Lung (tissue), 12 donors: ENCODE data around the gene TSPAN5. TPM values are rescaled to one million over a fixed set of nuclear protein-coding genes. Genes with fewer than 3 reads are reported as not detected.

Experiments
- ATAC-seq: fragments of 200-7000 bp; cut with Tn5 transposase; one replicate; pipeline ENCODE4 v1.9.1; 2020; ENCODE audit warnings: moderate number of reproducible peaks; ENCODE audit not compliant: insufficient read depth, low FRiP score
- DNase-seq, 3 donors: peaks; one replicate each; pipeline ENCODE4 v3.0.0-alpha.2; 2013 to 2017
- H3K27ac ChIP-seq, 2 donors: one replicate each; pipeline ENCODE4 v1.5.1; 2013; ENCODE audit warnings: mild to moderate bottlenecking in 2 of 2, moderate library complexity in 2 of 2, control low read depth in 1 of 2, inconsistent platforms in 1 of 2, low read depth in 1 of 2, low read length in 1 of 2
- H3K27me3 ChIP-seq, 3 donors: one replicate each; pipeline ENCODE4 v1.5.1; 2013; ENCODE audit warnings: low read length in 2 of 3; ENCODE audit not compliant: control insufficient read depth in 3 of 3, insufficient read depth in 3 of 3
- H3K36me3 ChIP-seq, 4 donors: one replicate each; pipeline ENCODE4 v1.5.1; 2013; ENCODE audit warnings: low read length in 4 of 4, mild to moderate bottlenecking in 1 of 4, moderate library complexity in 1 of 4; ENCODE audit not compliant: control insufficient read depth in 4 of 4, insufficient read depth in 4 of 4
- H3K4me1 ChIP-seq, 5 donors: one replicate each; pipeline ENCODE4 v1.5.1; 2013; ENCODE audit warnings: low read length in 5 of 5, mild to moderate bottlenecking in 2 of 5, moderate library complexity in 1 of 5; ENCODE audit not compliant: control insufficient read depth in 5 of 5, insufficient read depth in 5 of 5
- H3K4me3 ChIP-seq: one replicate; pipeline ENCODE4 v1.5.1; 2013; ENCODE audit warnings: mild to moderate bottlenecking, control low read depth, moderate library complexity
- H3K9ac ChIP-seq, 2 donors: one replicate each; pipeline ENCODE4 v1.5.1; 2013; ENCODE audit warnings: low read length in 2 of 2, control low read depth in 1 of 2; ENCODE audit not compliant: insufficient read depth in 1 of 2
- H3K9me3 ChIP-seq, 4 donors: one replicate each; pipeline ENCODE4 v1.5.1; 2013; ENCODE audit warnings: low read length in 3 of 4, mild to moderate bottlenecking in 1 of 4, moderate library complexity in 1 of 4; ENCODE audit not compliant: control insufficient read depth in 4 of 4, insufficient read depth in 3 of 4
- WGBS, 2 donors: extraction: QIAGEN DNeasy Blood & Tissue Kit; methylation state at CpG; one replicate each; pipeline ENCODE4 v1.1.7; 2013; 5-methylcytosine and 5-hydroxymethylcytosine counted together
- polyA plus RNA-seq, 2 donors: library from polyadenylated mRNA; stranded (reverse); fragments of 200-250 nt; gene quantifications; one replicate each; pipeline ENCODE4 v1.2.1, GENCODE V29; 2013
- total RNA-seq, 2 donors: library from RNA; depleted of rRNA in 1 of 2; stranded (reverse); fragments of >200 nt in 1 of 2; gene quantifications; one replicate each; pipeline ENCODE4 v1.2.1, GENCODE V29; 2014 to 2021
- TF ChIP-seq, protein P1 (sequence below): IDR thresholded peaks from 2 replicates; pipeline ENCODE4 v1.5.1; 2012; ENCODE audit warnings: mild to moderate bottlenecking; ENCODE audit errors: control extremely low read depth, extremely low read depth
- donor health status: control.
- donor health status: control.
- donor health status: Bipolar disorder and iron deficiency.
- donor health status: healthy.
- donor health status: DM: yes; HTN: yes; CAD: no.

TSPAN5 gene
- total and polyA plus RNA-seq, 4 donors, result 1.8 to 24.5 (median 6.3) TPM

DNA sequence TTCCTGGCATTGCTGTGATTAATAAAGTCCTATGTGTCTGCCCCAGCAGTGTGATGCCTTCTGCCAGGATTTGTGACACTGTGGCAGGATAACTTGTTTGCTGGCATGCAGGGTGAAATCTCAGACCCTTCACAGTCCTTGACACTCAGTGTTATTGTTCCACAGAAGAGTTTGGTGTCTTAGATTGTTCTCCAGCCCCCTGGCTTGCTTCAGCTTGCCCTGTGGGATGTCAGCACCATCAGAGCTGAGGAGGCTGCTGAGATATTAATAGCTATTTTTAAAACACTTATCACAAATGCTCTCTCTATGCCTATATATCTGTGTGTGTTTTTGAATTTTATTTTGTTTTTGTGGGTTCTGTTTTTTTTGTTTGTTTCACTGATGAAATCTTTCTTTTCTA, 136.9 kb downstream of the TSPAN5 start:
- Histone ChIP-seq H3K4me1 (peaks cover 0 to 60% (median 26%) of the 10 kb centered on the region in 5 donors), H3K9ac (no peak overlapping the region), H3K27me3 (no peaks in the 10 kb centered on the region), H3K4me3 (no peak overlapping the region), H3K27ac (no peak overlapping the region), H3K9me3 (no peaks in the 10 kb centered on the region), H3K36me3 (no peaks in the 10 kb centered on the region)
- DNase-seq (no peak), ATAC-seq (no peak)
- TF ChIP-seq, protein P1, sequence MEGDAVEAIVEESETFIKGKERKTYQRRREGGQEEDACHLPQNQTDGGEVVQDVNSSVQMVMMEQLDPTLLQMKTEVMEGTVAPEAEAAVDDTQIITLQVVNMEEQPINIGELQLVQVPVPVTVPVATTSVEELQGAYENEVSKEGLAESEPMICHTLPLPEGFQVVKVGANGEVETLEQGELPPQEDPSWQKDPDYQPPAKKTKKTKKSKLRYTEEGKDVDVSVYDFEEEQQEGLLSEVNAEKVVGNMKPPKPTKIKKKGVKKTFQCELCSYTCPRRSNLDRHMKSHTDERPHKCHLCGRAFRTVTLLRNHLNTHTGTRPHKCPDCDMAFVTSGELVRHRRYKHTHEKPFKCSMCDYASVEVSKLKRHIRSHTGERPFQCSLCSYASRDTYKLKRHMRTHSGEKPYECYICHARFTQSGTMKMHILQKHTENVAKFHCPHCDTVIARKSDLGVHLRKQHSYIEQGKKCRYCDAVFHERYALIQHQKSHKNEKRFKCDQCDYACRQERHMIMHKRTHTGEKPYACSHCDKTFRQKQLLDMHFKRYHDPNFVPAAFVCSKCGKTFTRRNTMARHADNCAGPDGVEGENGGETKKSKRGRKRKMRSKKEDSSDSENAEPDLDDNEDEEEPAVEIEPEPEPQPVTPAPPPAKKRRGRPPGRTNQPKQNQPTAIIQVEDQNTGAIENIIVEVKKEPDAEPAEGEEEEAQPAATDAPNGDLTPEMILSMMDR, result no peak

DNA sequence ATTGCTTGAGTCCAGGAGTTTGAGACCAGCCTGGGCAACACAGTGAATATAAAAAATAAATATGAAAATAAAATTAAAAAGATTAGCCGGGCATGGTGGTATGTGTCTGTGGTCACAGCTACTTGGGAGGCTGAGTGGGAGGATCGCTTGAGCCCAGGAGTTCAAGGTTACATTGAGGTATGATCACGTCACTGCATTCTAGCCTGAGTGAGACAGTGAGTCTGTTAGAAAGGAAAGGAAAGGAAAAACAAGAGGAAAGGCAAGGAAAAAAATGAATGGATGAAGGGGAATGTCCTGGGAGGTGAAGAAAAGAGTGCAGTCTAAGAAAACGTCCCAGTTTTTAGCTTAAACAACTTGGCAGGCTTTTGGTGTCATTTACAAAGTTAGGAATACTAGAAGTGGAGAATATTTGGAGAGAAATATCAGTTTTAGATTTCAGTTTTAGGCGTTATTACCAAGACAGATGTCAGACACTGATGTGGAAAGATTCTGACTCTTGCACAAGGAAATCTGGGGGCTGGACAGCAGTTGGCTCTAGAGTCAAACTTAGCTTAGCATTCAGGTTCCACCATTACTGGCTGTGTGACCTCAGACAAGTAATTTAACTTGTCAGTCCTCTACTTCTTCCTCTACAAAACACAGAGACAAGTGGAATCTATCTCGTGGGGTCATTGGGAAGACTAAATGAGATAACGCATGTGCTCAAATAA, 139.0 kb downstream of the TSPAN5 start:
- DNase-seq (peak in 1 of 3 donors; percentile 55), ATAC-seq (no peak)
- WGBS, 2 donors, result 80 to 86% methylated on average over 7 of the region's 7 CpGs
- Histone ChIP-seq H3K9ac (no peak overlapping the region), H3K4me1 (peaks cover 1 to 78% (median 26%) of the 10 kb centered on the region in 5 donors), H3K27ac (no peak overlapping the region), H3K9me3 (no peaks in the 10 kb centered on the region), H3K27me3 (no peaks in the 10 kb centered on the region), H3K4me3 (no peak overlapping the region), H3K36me3 (no peaks in the 10 kb centered on the region)
- TF ChIP-seq, protein P1, result no peak

DNA sequence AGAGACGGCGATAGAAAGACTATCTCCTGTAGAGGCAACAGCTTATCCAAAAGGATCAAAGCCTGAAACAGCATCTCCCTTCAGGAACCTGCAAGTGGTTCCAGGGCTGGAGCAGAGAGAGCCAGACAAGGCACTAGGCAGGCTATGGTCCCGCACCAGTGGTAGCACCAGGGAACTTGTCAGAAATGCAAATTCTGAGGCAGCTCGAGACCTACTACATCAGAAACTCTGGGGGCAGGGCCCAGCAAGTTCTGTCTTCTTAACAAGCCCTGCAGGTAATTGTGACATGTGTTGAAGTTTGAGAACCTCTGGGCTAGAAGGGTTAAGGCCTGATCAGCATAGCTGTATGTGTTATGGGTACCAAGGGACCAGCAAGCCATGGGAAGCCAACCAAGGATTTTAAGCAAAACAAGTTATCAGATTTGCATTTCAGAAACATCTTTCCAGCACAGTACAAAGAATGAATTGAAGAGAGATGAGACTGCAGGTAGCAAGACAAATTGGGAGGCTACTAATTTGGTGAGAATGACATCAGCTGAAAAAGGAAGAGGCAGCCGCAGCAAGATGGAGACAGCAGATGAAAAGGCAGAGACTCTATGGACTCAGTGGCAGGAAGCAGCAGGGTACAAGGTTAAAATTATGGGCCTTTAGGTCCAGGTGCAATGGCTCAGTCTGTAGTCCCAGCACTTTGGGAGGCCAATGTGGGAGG, 139.7 kb downstream of the TSPAN5 start:
- TF ChIP-seq, protein P1, result no peak
- no peaks in the 10 kb centered on the region for H3K9me3 ChIP-seq
- no peaks in the 10 kb centered on the region for H3K27me3 ChIP-seq
- peaks cover 1 to 72% (median 20%) of the 10 kb centered on the region in 5 donors for H3K4me1 ChIP-seq
- WGBS, 2 donors, result 88 to 90% methylated on average over 5 of the region's 5 CpGs
- H3K9ac ChIP-seq, result no peak overlapping the region
- no peak overlapping the region for H3K27ac ChIP-seq
- no peak for DNase-seq
- H3K36me3 ChIP-seq, result no peaks in the 10 kb centered on the region
- ATAC-seq, result no peak
- H3K4me3 ChIP-seq, result no peak overlapping the region
